ENCODE data around the gene TAF5L.

TAF5L gene

GRCh38 chr1:229617351-229618100 is 8.4 kb downstream of the TAF5L start:
- Histone ChIP-seq H2AFZ (ENCODE audit: low read length) (no peak overlapping the region), H3K4me3 (ENCODE audit: low read depth, low read length, poor library complexity, severe bottlenecking) (no peak overlapping the region), H3F3A (ENCODE audit: insufficient read depth, low read length) (no peaks in the 10 kb centered on the region), H3K27ac (ENCODE audit: low read depth, low read length, poor library complexity, severe bottlenecking) (no peak overlapping the region), H4K20me1 (ENCODE audit: insufficient read depth, low read length) (no peaks in the 10 kb centered on the region; the same call in 1 of the 2 replicates), H3K9ac (ENCODE audit: low read length) (no peak overlapping the region), H3K79me2 (ENCODE audit: insufficient read depth, low read length) (peaks cover 77% of the 10 kb centered on the region), H3K4me2 (ENCODE audit: low read length) (no peak overlapping the region), H3K9me2 (ENCODE audit: low read depth, low read length) (no peaks in the 10 kb centered on the region), H3K27me3 (ENCODE audit: insufficient read depth, low read length) (no peaks in the 10 kb centered on the region), H3K36me3 (ENCODE audit: insufficient read depth, low read length) (peaks cover 27% of the 10 kb centered on the region), H3K4me1 (ENCODE audit: insufficient read depth, low read length, severe bottlenecking) (no peaks in the 10 kb centered on the region), H3K9me3 (ENCODE audit: low read length) (no peaks in the 10 kb centered on the region)
- TF ChIP-seq CTCF (IDR thresholded peaks at IDR 0.05; ENCODE audit: low read length), result no peak
- no peak for TF ChIP-seq EZH2 (IDR thresholded peaks at IDR 0.05; ENCODE audit: borderline replicate concordance, low read length)

GRCh38 chr1:229614701-229615100 is 11.2 kb downstream of the TAF5L start:
- H3K9me2 ChIP-seq (ENCODE audit: low read depth, low read length), result no peaks in the 10 kb centered on the region
- H3K4me1 ChIP-seq (ENCODE audit: insufficient read depth, low read length, severe bottlenecking), result no peaks in the 10 kb centered on the region
- TF ChIP-seq EZH2 (IDR thresholded peaks at IDR 0.05; ENCODE audit: borderline replicate concordance, low read length), result no peak
- TF ChIP-seq CTCF (IDR thresholded peaks at IDR 0.05; ENCODE audit: low read length), result no peak
- H3K4me2 ChIP-seq (ENCODE audit: low read length), result no peak overlapping the region
- H3K27ac ChIP-seq (ENCODE audit: low read depth, low read length, poor library complexity, severe bottlenecking), result no peak overlapping the region
- no peak overlapping the region for H3K9ac ChIP-seq (ENCODE audit: low read length)
- no peak overlapping the region for H3K4me3 ChIP-seq (ENCODE audit: low read depth, low read length, poor library complexity, severe bottlenecking)
- peaks cover 55% of the 10 kb centered on the region for H3K36me3 ChIP-seq (ENCODE audit: insufficient read depth, low read length)
- no peaks in the 10 kb centered on the region for H3F3A ChIP-seq (ENCODE audit: insufficient read depth, low read length)
- H3K27me3 ChIP-seq (ENCODE audit: insufficient read depth, low read length), result no peaks in the 10 kb centered on the region
- H4K20me1 ChIP-seq (ENCODE audit: insufficient read depth, low read length), result no peaks in the 10 kb centered on the region
- no peak overlapping the region for H2AFZ ChIP-seq (ENCODE audit: low read length)
- H3K79me2 ChIP-seq (ENCODE audit: insufficient read depth, low read length), result peaks cover 49% of the 10 kb centered on the region
- H3K9me3 ChIP-seq (ENCODE audit: low read length), result no peaks in the 10 kb centered on the region

- Histone ChIP-seq H3K9ac (ENCODE audit: low read length) (no peak overlapping the region), H3K27ac (ENCODE audit: low read depth, low read length, poor library complexity, severe bottlenecking) (no peak overlapping the region), H2AFZ (ENCODE audit: low read length) (no peak overlapping the region), H3K79me2 (ENCODE audit: insufficient read depth, low read length) (peaks cover 41% of the 10 kb centered on the region), H3K4me1 (ENCODE audit: insufficient read depth, low read length, severe bottlenecking) (no peaks in the 10 kb centered on the region), H3F3A (ENCODE audit: insufficient read depth, low read length) (no peaks in the 10 kb centered on the region), H3K4me2 (ENCODE audit: low read length) (no peak overlapping the region), H3K4me3 (ENCODE audit: low read depth, low read length, poor library complexity, severe bottlenecking) (no peak overlapping the region), H3K36me3 (ENCODE audit: insufficient read depth, low read length) (peaks cover 63% of the 10 kb centered on the region), H3K9me3 (ENCODE audit: low read length) (no peaks in the 10 kb centered on the region), H3K9me2 (ENCODE audit: low read depth, low read length) (no peaks in the 10 kb centered on the region), H4K20me1 (ENCODE audit: insufficient read depth, low read length) (no peaks in the 10 kb centered on the region), H3K27me3 (ENCODE audit: insufficient read depth, low read length) (no peaks in the 10 kb centered on the region)
- no peak for TF ChIP-seq CTCF (IDR thresholded peaks at IDR 0.05; ENCODE audit: low read length)
- no peak for TF ChIP-seq EZH2 (IDR thresholded peaks at IDR 0.05; ENCODE audit: borderline replicate concordance, low read length)
These were observed 12.0 kb downstream of the TAF5L start for GRCh38 chr1:229613938-229614337.
